HG02981 (cell line): ENCODE measurements around the gene RTN4RL2.
"Not testable (repeated sequence)": the region's sequence is repeated elsewhere in the genome, so short reads cannot be mapped to it uniquely, and the experiment has no call there.

ENCODE experiments used
- ATAC-seq: cut with Tn5 transposase; IDR thresholded peaks from one replicate; pipeline ENCODE4 v1.9.1; 2021; ENCODE audit warnings: mild to moderate bottlenecking, moderate library complexity; ENCODE audit not compliant: unreplicated experiment

RTN4RL2 gene

GRCh38 chr11:57432149-57432561, 28.2 kb upstream of the RTN4RL2 start:
- ATAC-seq: no peak

GRCh38 chr11:57432714-57433163, 27.6 kb upstream of the RTN4RL2 start:
- ATAC-seq: no peak

GRCh38 chr11:57434640-57435546, 25.4 kb upstream of the RTN4RL2 start:
- no peak for ATAC-seq

GRCh38 chr11:57436031-57436430, 24.3 kb upstream of the RTN4RL2 start:
- no peak for ATAC-seq

GRCh38 chr11:57438345-57439285, 21.7 kb upstream of the RTN4RL2 start:
- ATAC-seq: no peak

GRCh38 chr11:57439786-57440185, 20.5 kb upstream of the RTN4RL2 start:
- ATAC-seq: no peak

GRCh38 chr11:57440744-57441414, 19.4 kb upstream of the RTN4RL2 start:
- ATAC-seq: no peak

- no peak for ATAC-seq
Measured at GRCh38 chr11:57444362-57445121, 15.8 kb upstream of the RTN4RL2 start.

- ATAC-seq: not testable (repeated sequence)
Measured at GRCh38 chr11:57445122-57445394, 15.3 kb upstream of the RTN4RL2 start.

GRCh38 chr11:57446055-57446454, 14.3 kb upstream of the RTN4RL2 start:
- ATAC-seq: no peak

- no peak for ATAC-seq
Measured at GRCh38 chr11:57453543-57454177, 6.7 kb upstream of the RTN4RL2 start.

GRCh38 chr11:57456960-57457642, 3.2 kb upstream of the RTN4RL2 start:
- ATAC-seq: peak; percentile 48

GRCh38 chr11:57457643-57458023, 2.7 kb upstream of the RTN4RL2 start:
- ATAC-seq: peak; percentile 11

- ATAC-seq: no peak
Measured at GRCh38 chr11:57458060-57458409, 2.3 kb upstream of the RTN4RL2 start.

- ATAC-seq: no peak
Measured at GRCh38 chr11:57458410-57459163, 1.7 kb upstream of the RTN4RL2 start.

- no peak for ATAC-seq
Measured at GRCh38 chr11:57459164-57460021, 935 bp upstream of the RTN4RL2 start.

GRCh38 chr11:57460758-57461749, 726 bp downstream of the RTN4RL2 start:
- no peak for ATAC-seq
